ENCODE results near the gene AOX1.
"Not testable (repeated sequence)": the region's sequence is repeated elsewhere in the genome, so short reads cannot be mapped to it uniquely, and the experiment has no call there.

AOX1 gene

DNA sequence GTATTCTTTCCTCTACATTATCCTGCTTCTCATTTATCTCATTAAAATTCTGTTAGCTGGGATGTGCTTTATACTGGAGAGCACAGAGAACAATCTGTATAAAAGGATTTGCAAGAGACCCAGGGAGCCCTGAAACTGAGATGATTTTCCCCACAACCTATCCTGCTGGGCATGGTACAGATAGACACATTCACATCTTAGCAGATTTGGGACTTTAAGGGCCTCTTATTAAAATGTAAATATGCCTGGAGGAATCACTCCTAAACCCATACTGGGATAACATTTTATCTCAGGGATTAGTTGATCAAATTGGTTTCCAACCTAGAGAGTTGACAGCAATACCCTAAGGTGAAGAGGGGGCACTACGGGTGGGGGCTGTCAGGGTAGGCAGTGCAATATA, 45.5 kb downstream of the AOX1 start:
- DNase-seq, result no peak

DNA sequence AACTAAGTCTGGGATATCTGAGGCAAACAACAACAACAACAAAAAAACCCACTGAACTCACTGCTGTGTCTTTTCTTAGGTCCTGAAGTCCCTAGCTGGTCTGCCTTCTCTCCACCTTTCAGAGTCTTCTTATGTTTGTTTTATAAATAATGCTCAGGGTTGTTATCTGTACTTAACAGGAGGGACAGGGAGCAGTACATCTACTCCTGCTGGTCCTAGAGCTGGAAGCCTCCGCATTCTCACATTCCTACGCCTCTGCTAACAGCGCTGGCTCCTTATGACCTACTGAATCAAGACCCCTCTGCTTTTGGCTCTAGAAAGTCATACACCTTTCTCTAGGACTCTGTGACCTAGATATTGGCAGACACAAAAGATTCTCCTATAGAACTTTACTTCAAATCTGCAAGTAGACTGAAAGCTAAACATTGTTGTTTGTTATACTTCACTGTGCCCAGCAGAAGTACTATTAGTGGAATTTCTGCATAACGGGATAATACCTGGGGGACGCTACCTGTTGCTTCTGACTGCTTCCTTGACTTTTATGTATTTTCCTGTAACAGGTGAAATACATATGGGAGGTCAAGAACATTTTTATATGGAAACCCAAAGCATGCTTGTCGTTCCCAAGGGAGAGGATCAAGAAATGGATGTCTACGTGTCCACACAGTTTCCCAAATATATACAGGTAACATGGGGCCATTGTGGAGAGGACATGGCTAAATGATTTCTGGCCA, 48.6 kb downstream of the AOX1 start:
- DNase-seq, result no peak

- DNase-seq, result peak; percentile 77
Measured at GRCh38 chr2:200635251-200635650, 49.4 kb downstream of the AOX1 start.

- no peak for DNase-seq
Measured at GRCh38 chr2:200637901-200638300, 52.1 kb downstream of the AOX1 start.

GRCh38 chr2:200640176-200640575, 54.4 kb downstream of the AOX1 start:
- no peak for DNase-seq

DNA sequence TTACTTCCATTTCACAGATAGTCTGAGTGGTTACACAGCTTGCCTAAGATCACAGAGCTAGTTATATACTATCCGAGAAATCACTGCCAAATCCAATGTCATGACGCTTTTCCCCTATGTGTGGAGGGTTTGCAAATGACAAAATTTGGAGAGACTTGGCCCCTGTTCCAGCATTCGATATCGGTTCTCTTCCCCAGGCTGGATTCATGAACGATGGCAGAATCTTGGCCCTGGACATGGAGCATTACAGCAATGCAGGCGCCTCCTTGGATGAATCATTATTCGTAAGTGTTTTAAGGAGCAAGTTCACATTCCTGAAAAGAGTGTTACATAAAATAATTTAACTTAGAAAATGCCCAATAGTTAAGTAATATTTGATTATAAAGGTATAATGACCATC, 55.1 kb downstream of the AOX1 start:
- DNase-seq, result no peak

GRCh38 chr2:200648518-200649281, 62.9 kb downstream of the AOX1 start:
- not testable (repeated sequence) for DNase-seq

DNA sequence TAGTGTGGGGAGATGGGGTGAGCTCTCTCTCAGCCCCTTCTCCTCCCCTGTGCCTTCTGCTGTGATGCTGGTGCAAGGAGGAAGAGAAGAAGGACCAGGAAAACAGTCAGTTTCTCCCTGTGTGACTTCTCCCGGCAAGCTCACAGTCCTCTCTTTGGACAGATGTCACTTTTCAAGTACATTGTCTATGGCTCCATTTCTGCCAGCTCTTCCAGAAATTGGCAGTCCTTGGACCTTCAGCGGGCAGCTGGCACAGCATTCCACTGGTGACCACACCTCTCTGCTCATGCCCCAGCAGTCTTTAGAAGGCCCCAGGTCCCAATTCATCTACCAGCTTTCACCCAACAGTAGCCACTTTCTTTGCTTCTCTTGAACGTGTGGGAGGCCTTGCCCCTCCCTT, 63.9 kb downstream of the AOX1 start:
- DNase-seq, result no peak

GRCh38 chr2:200650195-200650594, 64.4 kb downstream of the AOX1 start:
- DNase-seq, result no peak

DNA sequence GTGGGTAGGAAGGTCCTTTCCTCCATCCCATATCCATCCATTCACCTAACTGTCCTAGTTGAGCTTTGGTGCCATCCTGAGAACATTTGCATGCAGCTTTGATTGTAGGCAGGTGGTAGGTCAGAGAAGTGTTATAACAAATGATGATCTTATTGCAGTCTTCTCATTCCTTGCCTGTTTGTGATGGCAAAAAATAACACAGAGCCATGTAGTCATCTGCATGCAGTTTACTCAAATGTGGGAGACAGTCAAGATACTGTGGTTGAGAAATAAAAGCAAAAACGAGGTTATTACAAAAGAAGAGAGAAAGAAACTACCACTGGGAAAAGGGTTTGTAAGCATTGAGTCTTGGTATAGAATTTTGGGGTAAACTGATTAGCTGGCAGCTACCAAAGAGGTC, 66.3 kb downstream of the AOX1 start:
- no peak for DNase-seq

- DNase-seq, result no peak
Measured at GRCh38 chr2:200653021-200653420, 67.2 kb downstream of the AOX1 start.

DNA sequence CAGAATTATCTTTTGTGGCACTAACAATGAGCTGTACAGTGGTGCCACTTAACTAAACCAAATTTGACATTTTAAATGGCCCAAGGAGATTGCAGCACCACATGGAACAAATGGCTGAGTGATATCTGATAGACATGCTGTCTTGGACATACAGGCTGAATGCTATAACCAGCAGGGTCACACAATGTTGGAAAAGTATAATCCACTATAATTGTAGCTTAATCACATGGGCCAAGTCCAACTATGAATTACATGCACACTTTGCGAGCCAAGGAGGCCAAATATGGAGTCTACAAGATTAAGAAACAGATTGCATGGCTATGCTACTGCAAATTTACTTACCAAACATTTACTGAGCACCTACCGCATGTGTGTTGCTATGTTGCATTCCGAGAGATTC, 69.0 kb downstream of the AOX1 start:
- no peak for DNase-seq

DNA sequence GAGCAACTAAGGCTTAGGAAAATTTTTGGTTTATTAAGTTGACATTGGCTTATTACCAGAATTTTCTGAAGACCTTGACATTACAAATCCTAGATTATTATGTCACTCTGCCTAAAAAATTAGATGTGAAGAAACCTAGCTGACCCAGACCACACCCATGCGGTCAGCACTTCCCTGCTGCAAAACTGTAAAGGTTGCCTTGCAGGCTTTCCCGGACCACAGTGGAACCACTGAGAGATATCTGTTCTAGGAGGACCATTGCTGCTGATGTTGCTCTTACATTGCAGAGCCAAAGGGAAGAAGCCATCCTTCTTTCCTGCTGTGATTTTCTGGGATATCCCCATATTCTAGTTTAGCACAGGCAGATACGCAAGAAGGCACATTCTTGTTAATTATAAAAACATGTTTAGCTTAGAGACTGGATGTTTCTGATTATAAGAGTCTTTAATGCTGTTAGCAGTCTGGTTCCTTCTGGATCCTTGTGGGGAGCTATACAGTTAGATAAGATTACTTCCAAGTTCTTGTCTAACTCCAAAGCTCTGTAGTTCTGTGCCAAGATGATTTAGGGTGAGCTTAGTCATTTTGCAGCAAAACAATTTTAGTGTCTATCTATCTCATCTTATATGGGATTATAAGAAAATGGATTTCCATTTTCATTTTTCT, 70.2 kb downstream of the AOX1 start:
- DNase-seq, result no peak

DNA sequence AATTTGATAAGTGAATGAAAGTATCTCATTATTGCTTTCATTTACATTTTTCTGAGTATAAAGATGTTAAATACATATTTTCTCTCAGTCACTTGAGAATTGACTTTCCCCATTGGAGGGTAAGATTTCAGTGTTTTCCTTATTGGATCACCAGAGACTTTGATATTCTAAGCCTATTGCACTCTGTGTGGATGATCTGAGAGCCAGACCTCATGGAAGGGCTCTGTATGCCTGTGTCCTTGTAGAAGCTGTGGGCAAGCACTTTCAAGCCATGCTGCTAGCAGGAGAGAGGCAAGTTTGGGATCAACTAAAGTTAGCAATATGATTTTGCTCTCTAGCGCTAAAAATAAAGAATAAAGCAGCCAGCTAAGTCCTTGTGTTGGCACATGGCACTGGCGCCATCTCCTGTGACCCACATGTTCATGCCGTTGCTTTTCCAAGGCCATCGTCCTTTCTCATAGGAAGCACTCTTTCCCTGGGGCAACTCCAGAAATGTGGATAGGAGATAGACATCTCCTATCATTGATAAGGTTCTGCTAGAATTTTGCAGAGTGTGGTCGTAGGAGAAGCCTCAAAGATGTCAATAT, 72.6 kb downstream of the AOX1 start:
- no peak for DNase-seq

DNA sequence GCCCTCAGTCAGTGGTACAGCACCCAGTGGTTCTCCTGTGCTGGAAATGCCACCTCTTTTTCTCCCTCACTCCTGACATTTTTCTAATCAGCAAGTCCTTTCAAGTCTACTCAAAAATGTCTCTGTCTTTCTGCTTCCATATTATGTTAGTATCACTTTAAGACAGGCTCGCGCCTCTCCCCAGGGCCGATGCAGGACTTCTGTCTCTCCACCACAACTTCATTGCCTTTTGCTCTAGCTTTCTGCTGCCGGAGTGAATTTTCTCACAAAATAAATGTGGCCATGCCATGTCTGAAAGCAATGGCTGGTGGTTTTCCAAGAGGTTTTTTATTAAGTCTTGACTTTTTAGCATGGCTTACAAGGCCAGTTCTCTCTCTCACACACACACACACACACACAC, 73.6 kb downstream of the AOX1 start:
- no peak for DNase-seq

- DNase-seq, result no peak
Measured at GRCh38 chr2:200661477-200661876, 75.7 kb downstream of the AOX1 start.

- no peak for DNase-seq
Measured at GRCh38 chr2:200662727-200663126, 76.9 kb downstream of the AOX1 start.

GRCh38 chr2:200664770-200665494, 79.1 kb downstream of the AOX1 start:
- no peak for DNase-seq

DNA sequence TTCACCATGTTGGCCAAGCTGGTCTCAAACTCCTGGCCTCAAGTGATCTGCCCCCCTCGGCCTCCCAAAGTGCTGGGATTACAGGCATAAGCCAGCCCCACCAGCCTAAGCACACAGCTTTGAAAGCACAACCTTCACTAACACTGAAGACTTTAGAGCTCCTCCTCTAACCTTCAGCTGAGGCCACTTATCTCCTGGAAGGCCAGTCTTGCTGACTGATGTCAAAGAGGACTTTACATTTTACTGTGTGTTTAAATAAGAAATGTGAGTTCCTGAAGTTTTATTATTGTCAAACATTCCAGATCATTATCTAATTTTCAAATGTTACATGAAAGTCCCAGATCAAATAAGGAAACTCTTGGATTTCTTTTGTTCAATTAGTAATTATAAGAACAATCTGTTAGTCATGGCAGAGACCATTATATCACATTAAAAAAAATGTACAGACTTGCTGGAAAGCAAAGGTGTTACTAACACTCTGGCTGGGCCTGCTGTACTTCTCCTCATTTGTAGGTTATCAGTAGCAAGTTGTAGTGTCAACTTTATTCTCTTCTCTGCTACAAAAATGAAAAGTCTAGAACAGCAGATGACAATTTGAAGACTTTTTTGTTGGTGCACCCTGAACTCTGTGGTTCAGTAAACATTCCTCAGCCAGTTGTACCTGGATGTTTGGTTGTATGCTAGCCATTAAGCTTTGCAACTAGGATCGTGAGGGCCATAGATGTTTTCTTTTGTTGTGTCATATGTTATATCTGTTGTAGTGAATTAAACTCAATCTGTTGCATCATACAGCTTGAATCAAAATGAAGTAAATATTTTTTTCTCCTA, 80.0 kb downstream of the AOX1 start:
- DNase-seq, result no peak

- DNase-seq, result no peak
Measured at GRCh38 chr2:200667413-200667812, 81.6 kb downstream of the AOX1 start.

GRCh38 chr2:200668478-200668877, 82.7 kb downstream of the AOX1 start:
- no peak for DNase-seq

GRCh38 chr2:200669308-200669707, 83.5 kb downstream of the AOX1 start:
- no peak for DNase-seq

Data from suppressor macrophage treated with lipopolysaccharide for 4 hours (primary cell).